ENCODE results near the gene BMPR1A. TPM values are rescaled to one million over a fixed set of nuclear protein-coding genes. Genes with fewer than 3 reads are reported as not detected.

BMPR1A gene
- total RNA-seq, 1 experiment from 2014 or later, result 63.2 TPM

GRCh38 chr10:86829472-86829871 is 73.1 kb downstream of the BMPR1A start:
- ChIA-PET CTCF (no interaction called here), POLR2A (no interaction called here)
- Mint-ChIP-seq H3K27ac (ENCODE audit: unreplicated experiment) (no peak overlapping the region), H3K4me3 (ENCODE audit: unreplicated experiment) (no peak overlapping the region), H3K36me3 (ENCODE audit: insufficient read depth, unreplicated experiment) (peaks cover 11% of the 10 kb centered on the region), H3K4me1 (ENCODE audit: low read depth, unreplicated experiment) (peaks cover 21% of the 10 kb centered on the region), H3K9me3 (ENCODE audit: unreplicated experiment) (no peaks in the 10 kb centered on the region), H3K27me3 (ENCODE audit: insufficient read depth, unreplicated experiment) (no peaks in the 10 kb centered on the region)
- H3K9me3 ChIP-seq, result no peaks in the 10 kb centered on the region
- no peak for DNase-seq
- H3K4me3 ChIP-seq (ENCODE audit: low read depth, low read length), result no peak overlapping the region
- no peaks in the 10 kb centered on the region for H3K36me3 ChIP-seq (ENCODE audit: control insufficient read depth, insufficient read depth, low read length)
- no peaks in the 10 kb centered on the region for H3K4me1 ChIP-seq
- intact Hi-C loops (cut with micrococcal nuclease; ENCODE audit: unreplicated experiment), result no loop called here
- TF ChIP-seq CTCF (IDR thresholded peaks at IDR 0.05; ENCODE audit: insufficient read depth in 1 of 2, low read depth in 1 of 2, low read length in 1 of 2, severe bottlenecking in 1 of 2, unreplicated experiment in 1 of 2), result no peak
- H3K27me3 ChIP-seq (replicated peaks; ENCODE audit: control insufficient read depth, insufficient read depth, low read length), result no peaks in the 10 kb centered on the region
- no TSS peak for BruUV-seq (replicated peaks)

DNA sequence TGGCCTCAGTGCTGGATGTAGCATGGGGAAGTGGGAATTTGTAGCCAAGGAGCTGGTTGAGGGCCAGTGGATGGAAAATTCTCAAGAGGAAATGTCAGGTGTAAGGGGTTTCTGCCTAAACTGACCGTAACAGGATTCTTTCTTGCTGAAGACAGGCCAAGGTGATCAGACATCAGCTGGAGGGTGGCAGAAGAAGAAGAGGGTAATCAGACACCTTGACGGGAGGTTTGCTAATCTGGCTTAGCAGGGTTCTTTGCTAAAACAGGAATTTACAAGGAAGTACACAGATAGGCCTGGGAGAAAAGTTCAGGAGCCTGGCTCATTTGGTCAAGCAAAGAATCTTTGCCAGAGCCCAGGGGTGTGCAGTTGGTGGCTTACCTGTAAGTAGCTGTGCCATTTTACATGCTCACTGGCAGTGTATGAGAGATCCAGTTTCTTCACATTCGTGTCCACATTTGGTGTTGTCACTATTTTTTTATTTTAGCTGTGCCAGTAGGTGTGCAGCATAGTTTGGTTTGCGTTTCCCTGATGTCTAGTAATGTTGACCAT is 73.7 kb downstream of the BMPR1A start:
- Mint-ChIP-seq H3K27me3 (ENCODE audit: insufficient read depth, unreplicated experiment) (no peaks in the 10 kb centered on the region), H3K36me3 (ENCODE audit: insufficient read depth, unreplicated experiment) (peaks cover 11% of the 10 kb centered on the region), H3K4me1 (ENCODE audit: low read depth, unreplicated experiment) (peaks cover 21% of the 10 kb centered on the region), H3K9me3 (ENCODE audit: unreplicated experiment) (no peaks in the 10 kb centered on the region), H3K4me3 (ENCODE audit: unreplicated experiment) (no peak overlapping the region), H3K27ac (ENCODE audit: unreplicated experiment) (no peak overlapping the region)
- no peak overlapping the region for H3K4me3 ChIP-seq (ENCODE audit: low read depth, low read length)
- ChIA-PET CTCF (no interaction called here), POLR2A (no interaction called here)
- H3K27me3 ChIP-seq (replicated peaks; ENCODE audit: control insufficient read depth, insufficient read depth, low read length), result no peaks in the 10 kb centered on the region
- H3K9me3 ChIP-seq, result no peaks in the 10 kb centered on the region
- DNase-seq, result no peak
- intact Hi-C loops (cut with micrococcal nuclease; ENCODE audit: unreplicated experiment), result no loop called here
- no peaks in the 10 kb centered on the region for H3K4me1 ChIP-seq
- H3K36me3 ChIP-seq (ENCODE audit: control insufficient read depth, insufficient read depth, low read length), result no peaks in the 10 kb centered on the region
- no TSS peak for BruUV-seq (replicated peaks)
- TF ChIP-seq CTCF (IDR thresholded peaks at IDR 0.05; ENCODE audit: insufficient read depth in 1 of 2, low read depth in 1 of 2, low read length in 1 of 2, severe bottlenecking in 1 of 2, unreplicated experiment in 1 of 2), result no peak

GRCh38 chr10:86833969-86834368 is 77.5 kb downstream of the BMPR1A start:
- Histone ChIP-seq H3K4me3 (ENCODE audit: low read depth, low read length) (no peak overlapping the region), H3K9me3 (no peaks in the 10 kb centered on the region), H3K27me3 (replicated peaks; ENCODE audit: control insufficient read depth, insufficient read depth, low read length) (no peaks in the 10 kb centered on the region), H3K36me3 (ENCODE audit: control insufficient read depth, insufficient read depth, low read length) (no peaks in the 10 kb centered on the region), H3K4me1 (no peaks in the 10 kb centered on the region)
- DNase-seq, result no peak
- Mint-ChIP-seq H3K9me3 (ENCODE audit: unreplicated experiment) (no peaks in the 10 kb centered on the region), H3K4me3 (ENCODE audit: unreplicated experiment) (no peak overlapping the region), H3K4me1 (ENCODE audit: low read depth, unreplicated experiment) (peaks cover 9% of the 10 kb centered on the region), H3K27me3 (ENCODE audit: insufficient read depth, unreplicated experiment) (no peaks in the 10 kb centered on the region), H3K27ac (ENCODE audit: unreplicated experiment) (no peak overlapping the region), H3K36me3 (ENCODE audit: insufficient read depth, unreplicated experiment) (peaks cover 5% of the 10 kb centered on the region)
- CTCF ChIA-PET, result no interaction called here
- intact Hi-C loops (cut with micrococcal nuclease; ENCODE audit: unreplicated experiment), result no loop called here
- BruUV-seq (replicated peaks), result no TSS peak
- POLR2A ChIA-PET, result no interaction called here
- TF ChIP-seq CTCF (IDR thresholded peaks at IDR 0.05; ENCODE audit: insufficient read depth in 1 of 2, low read depth in 1 of 2, low read length in 1 of 2, severe bottlenecking in 1 of 2, unreplicated experiment in 1 of 2), result no peak

All from Caco-2 (cell line).